Thyroid gland (tissue), 4 donors: ENCODE results near the gene KDM4B. TPM values are rescaled to one million over a fixed set of nuclear protein-coding genes. Genes with fewer than 3 reads are reported as not detected.
"Not testable (repeated sequence)": the region's sequence is repeated elsewhere in the genome, so short reads cannot be mapped to it uniquely, and the experiment has no call there.

Source experiments
- DNase-seq, 2 donors: peaks; one replicate each; pipeline ENCODE4 v3.0.0-alpha.2; 2019
- H3K27ac ChIP-seq, 3 donors: fragments of 200-600 bp; sonication (generic); 1 replicate in 2 of 3; 2 replicates in 1 of 3; pipeline ENCODE4 v1.5.1; 2016 to 2019; ENCODE audit warnings: mild to moderate bottlenecking in 1 of 3, moderate library complexity in 1 of 3
- H3K27me3 ChIP-seq: fragments of 200-600 bp; sonication (generic); one replicate; pipeline ENCODE4 v1.5.1; 2019
- H3K36me3 ChIP-seq, 2 donors: fragments of 200-600 bp; sonication (generic); one replicate each; pipeline ENCODE4 v1.5.1; 2016 to 2019
- H3K4me1 ChIP-seq, 2 donors: fragments of 200-600 bp; sonication (generic); one replicate each; pipeline ENCODE4 v1.5.1; 2017 to 2019
- H3K4me3 ChIP-seq, 3 donors: fragments of 200-600 bp; sonication (generic); replicated peaks in 1 of 3; 1 replicate in 2 of 3; 2 replicates in 1 of 3; pipeline ENCODE4 v1.5.1; 2016; ENCODE audit warnings: mild to moderate bottlenecking in 1 of 3
- H3K9me3 ChIP-seq: fragments of 200-600 bp; sonication (generic); one replicate; pipeline ENCODE4 v1.5.1; 2017
- POLR2A ChIP-seq, 2 donors: fragments of 450-650 bp; IDR thresholded peaks; one replicate each; pipeline ENCODE4 v1.6.1; 2017; ENCODE audit warnings: antibody characterized with exemption in 2 of 2, mild to moderate bottlenecking in 2 of 2, moderate library complexity in 1 of 2
- WGBS, 2 donors: methylation state at CpG; one replicate each; pipeline ENCODE4 v1.1.5; 2017; 5-methylcytosine and 5-hydroxymethylcytosine counted together
- intact Hi-C: fragments of 100-400 bp; cut with DNase I; formaldehyde crosslinking; loops from one replicate; pipeline ENCODE4 v1.15.1; 2023
- total RNA-seq, 4 donors: library from RNA; depleted of rRNA; stranded (reverse); fragments of >200 nt; gene quantifications; one replicate each; pipeline ENCODE4 v1.2.3, GENCODE V29; 2016
- TF ChIP-seq, protein P1 (sequence below), 6 experiments: fragments of 200-600 bp in 3 of 6; fragments of 450-650 bp in 3 of 6; sonication (generic) in 3 of 6; IDR thresholded peaks; one replicate each; pipeline ENCODE4 v1.5.1; 2016 to 2019; ENCODE audit warnings: antibody characterized with exemption in 6 of 6, mild to moderate bottlenecking in 2 of 6, inconsistent platforms in 1 of 6, moderate library complexity in 1 of 6

The KDM4B gene
- total RNA-seq, 4 donors from 2014 or later = 44.3 to 87.2 (median 75.8) TPM

DNA sequence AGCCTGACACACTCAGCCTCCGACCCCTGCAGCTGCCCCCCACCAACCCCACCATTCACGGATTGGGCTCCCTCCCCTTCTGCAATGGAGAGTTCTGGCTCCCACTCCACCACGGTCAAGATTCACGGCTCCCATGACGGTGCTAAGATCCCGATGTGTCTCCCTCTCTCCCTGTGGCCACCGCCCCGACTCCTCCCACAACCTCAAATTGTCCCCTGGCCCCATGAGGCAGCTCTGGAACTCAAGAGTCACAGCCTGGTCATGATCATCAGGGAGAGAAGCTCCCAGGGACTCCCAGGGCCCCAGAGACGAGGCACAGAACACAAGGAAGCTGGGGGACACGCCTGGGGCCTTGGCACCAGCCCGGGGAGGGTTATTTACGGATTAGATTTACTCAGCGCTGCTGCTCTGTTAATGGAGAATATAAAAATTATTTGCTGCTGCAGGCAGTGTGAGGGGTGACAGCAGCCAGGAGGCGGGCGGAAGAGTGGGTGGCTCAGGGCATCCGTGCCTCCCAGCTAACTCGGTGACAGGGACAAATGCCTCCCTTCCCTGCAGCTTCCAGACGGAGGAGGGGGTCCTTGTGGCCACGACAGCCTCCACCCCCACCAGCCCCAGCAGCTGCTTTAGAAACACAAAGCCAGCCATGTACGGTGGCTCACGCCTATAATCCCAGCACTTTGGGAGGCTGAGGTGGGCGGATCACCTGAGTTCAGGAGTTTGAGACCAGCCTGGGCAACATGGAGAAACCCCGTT is 187.5 kb downstream of the KDM4B start:
- no peak for DNase-seq
- no peaks in the 10 kb centered on the region for H3K4me1 ChIP-seq
- no peak overlapping the region for H3K27ac ChIP-seq
- no peak overlapping the region for H3K4me3 ChIP-seq
- 59 to 66% methylated on average over 20 to 23 of the region's 23 CpGs for WGBS, 2 donors
- TF ChIP-seq POLR2A (IDR thresholded peaks at IDR 0.05) = no peak
- intact Hi-C loops = no loop called here
- no peaks in the 10 kb centered on the region for H3K27me3 ChIP-seq
- peaks cover 10 to 13% of the 10 kb centered on the region in 2 donors for H3K36me3 ChIP-seq
- no peaks in the 10 kb centered on the region for H3K9me3 ChIP-seq

DNA sequence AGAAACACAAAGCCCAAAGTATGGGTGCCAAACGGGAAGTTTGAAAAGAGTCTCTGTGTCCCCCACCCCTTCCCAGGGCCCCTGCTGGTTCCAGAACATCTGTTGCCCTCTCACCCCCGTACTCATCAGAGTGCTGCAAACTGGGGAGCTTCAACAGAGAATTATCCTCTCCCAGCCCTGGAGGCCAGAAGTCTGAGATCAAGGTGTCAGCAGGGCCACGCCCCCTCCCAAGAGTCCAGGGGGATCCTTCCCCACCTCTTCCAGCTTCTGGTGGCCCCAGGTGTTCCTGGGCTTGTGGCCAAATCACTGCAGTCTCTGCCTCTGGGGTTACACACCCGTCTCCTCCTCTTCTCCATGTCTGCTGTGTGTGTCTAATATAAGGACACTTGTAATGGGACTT is 188.3 kb downstream of the KDM4B start:
- no peaks in the 10 kb centered on the region for H3K27me3 ChIP-seq
- 46 to 76% methylated on average over 4 of the region's 4 CpGs for WGBS, 2 donors

DNA sequence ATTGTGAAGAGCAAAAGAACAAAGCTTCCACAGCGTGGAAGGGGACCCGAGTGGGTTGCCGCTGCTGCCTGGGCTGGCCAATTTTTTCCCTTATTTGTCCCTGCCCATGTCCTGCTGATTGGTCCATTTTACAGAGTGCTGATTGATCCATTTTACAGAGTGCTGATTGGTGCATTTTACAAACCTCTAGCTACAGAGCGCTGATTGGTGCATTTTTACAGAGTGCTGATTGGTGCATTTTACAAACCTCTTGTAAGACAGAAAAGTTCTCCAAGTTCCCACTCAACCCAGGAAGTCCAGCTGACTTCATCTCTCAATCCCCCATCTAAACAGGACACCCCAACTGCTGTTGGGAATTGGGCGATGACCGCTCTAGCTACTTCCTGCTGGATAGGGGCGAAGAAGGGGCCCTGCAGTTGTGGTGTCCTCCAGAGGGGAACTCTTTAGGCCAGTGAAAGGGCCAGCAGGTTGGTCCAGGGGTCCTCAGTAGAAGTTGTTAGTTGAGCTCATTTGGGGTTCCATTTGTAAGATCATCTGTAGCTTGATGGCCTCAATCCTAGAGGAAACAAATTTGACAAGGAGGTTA is 189.7 kb downstream of the KDM4B start:
- H3K9me3 ChIP-seq, H3K36me3 ChIP-seq, H3K27me3 ChIP-seq, intact Hi-C loops, DNase-seq, H3K4me3 ChIP-seq, H3K4me1 ChIP-seq, H3K27ac ChIP-seq: not testable (repeated sequence)
- WGBS, 2 donors = 93 to 98% methylated on average over 7 of the region's 7 CpGs

More for the DNA sequence above, 188.3 kb downstream of the KDM4B start:
- Histone ChIP-seq H3K27ac (no peak overlapping the region), H3K9me3 (no peaks in the 10 kb centered on the region), H3K36me3 (peaks cover 3 to 5% of the 10 kb centered on the region in 2 donors), H3K4me3 (no peak overlapping the region), H3K4me1 (no peaks in the 10 kb centered on the region)
- no peak for TF ChIP-seq POLR2A (IDR thresholded peaks at IDR 0.05)
- TF ChIP-seq, protein P1, sequence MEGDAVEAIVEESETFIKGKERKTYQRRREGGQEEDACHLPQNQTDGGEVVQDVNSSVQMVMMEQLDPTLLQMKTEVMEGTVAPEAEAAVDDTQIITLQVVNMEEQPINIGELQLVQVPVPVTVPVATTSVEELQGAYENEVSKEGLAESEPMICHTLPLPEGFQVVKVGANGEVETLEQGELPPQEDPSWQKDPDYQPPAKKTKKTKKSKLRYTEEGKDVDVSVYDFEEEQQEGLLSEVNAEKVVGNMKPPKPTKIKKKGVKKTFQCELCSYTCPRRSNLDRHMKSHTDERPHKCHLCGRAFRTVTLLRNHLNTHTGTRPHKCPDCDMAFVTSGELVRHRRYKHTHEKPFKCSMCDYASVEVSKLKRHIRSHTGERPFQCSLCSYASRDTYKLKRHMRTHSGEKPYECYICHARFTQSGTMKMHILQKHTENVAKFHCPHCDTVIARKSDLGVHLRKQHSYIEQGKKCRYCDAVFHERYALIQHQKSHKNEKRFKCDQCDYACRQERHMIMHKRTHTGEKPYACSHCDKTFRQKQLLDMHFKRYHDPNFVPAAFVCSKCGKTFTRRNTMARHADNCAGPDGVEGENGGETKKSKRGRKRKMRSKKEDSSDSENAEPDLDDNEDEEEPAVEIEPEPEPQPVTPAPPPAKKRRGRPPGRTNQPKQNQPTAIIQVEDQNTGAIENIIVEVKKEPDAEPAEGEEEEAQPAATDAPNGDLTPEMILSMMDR (IDR thresholded peaks at IDR 0.05) = no peak
- intact Hi-C loops = no loop called here
- DNase-seq = no peak

DNA sequence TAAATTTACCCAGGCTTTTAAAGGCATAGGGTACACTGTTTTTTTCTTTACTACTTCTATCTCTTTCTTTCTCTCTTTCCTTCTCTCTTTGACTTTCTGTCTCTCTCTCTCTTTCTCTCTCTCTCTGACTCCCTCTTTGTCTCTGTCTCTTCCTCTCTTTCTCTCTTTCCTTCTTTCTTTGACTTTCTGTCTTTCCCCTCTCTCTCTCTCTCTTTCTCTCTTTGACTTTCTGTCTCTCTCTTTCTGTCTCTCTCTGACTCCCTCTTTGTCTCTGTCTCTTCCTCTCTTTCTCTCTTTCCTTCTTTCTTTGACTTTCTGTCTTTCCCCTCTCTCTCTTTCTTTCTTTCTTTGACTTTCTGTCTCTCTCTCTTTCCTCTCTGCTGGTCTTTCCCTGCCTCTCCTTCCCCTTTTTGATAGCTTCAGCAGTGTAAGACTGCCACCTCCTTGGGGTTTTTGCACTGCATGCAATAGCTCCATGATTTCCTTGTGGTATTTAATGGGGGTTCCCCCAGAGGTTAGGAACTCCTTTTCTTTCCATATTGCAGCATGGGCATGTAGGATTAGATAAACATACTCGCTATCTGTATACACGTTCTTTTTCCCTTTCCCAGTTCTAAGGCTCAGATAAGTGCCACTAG is 191.4 kb downstream of the KDM4B start:
- H3K4me1 ChIP-seq, H3K9me3 ChIP-seq, DNase-seq, H3K4me3 ChIP-seq, H3K36me3 ChIP-seq, H3K27me3 ChIP-seq, H3K27ac ChIP-seq, intact Hi-C loops: not testable (repeated sequence)
- WGBS, 2 donors = 55% methylated on average over 2 of the region's 2 CpGs

DNA sequence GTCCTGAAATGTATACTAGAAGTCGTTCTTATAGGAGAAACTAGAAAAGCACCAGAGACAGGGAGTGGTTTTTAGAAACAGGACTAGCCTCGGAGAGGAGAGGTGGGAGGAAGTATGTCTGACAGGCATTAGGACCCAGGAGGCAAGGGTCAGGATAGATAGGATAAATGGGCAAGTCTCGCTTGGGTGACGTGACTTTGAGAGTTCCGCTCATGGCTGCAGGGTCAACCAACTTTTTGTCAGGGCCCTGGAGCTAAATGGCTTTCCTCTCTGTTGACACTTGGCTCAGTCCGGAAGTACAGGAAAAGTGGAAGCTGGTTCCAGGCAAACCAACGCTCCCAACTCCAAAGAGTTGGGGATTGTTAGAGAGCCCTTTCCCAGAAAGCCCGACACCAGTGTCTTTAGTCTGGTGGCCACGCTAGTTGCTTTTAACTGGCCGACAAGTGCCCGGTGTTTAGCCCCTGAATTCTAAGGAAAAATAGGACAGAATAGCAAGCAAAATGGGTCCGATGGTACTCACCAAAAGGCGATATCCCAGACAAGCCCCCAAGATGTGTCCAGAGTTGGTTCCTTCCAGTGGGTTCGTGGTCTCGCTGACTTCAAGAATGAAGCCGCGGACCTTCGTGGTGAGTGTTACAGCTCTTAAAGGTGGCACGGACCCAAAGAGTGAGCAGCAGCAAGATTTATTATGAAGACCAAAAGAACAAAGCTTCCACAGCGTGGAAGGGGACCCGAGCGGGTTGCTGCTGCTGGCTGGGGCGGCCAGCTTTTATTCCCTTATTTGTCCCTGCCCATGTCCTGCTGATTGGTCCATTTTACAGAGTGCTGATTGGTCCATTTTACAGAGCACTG is 196.2 kb downstream of the KDM4B start:
- H3K36me3 ChIP-seq, H3K27ac ChIP-seq, H3K9me3 ChIP-seq, H3K4me1 ChIP-seq, intact Hi-C loops, DNase-seq, H3K27me3 ChIP-seq, H3K4me3 ChIP-seq: not testable (repeated sequence)
- 84 to 86% methylated on average over 23 of the region's 23 CpGs for WGBS, 2 donors

DNA sequence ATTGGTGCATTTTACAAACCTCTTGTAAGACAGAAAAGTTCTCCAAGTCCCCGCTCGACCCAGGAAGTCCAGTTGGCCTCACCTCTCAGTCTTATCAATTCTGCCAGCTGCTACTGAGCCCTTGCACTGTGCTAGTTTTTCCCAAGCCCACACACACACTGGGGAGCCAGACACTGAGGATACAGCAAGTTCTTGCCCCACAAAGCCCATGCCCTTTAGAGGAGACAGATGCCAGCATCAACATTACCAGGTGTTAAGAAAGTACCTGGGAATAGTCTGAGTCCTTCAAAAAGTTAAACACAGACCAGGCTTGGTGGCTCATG is 196.7 kb downstream of the KDM4B start:
- Histone ChIP-seq H3K4me3 (no peak overlapping the region), H3K27me3 (no peaks in the 10 kb centered on the region), H3K9me3 (no peaks in the 10 kb centered on the region), H3K36me3 (no peaks in the 10 kb centered on the region), H3K4me1 (no peaks in the 10 kb centered on the region), H3K27ac (no peak overlapping the region)
- DNase-seq = no peak
- TF ChIP-seq POLR2A (IDR thresholded peaks at IDR 0.05) = no peak
- TF ChIP-seq, protein P1 (IDR thresholded peaks at IDR 0.05) = no peak
- 89 to 100% methylated on average over 2 of the region's 2 CpGs for WGBS, 2 donors
- intact Hi-C loops = no loop called here
